HCT116 (cell line): ENCODE results near the gene DOHH.

Experiments used
- ATF3 ChIP-seq: IDR thresholded peaks from 2 replicates; pipeline ENCODE4 v1.6.1; 2012
- CEBPB ChIP-seq: IDR thresholded peaks from 2 replicates; pipeline ENCODE4 v1.6.1; 2012; ENCODE audit warnings: low read depth
- CTCF ChIP-seq, 3 experiments: fragments of 200-600 bp in 1 of 3; sonication (generic) in 1 of 3; IDR thresholded peaks in 2 of 3; conservative IDR thresholded peaks in 1 of 3; 2 replicates each; pipeline ENCODE4 v1.5.1; 2012 to 2017; ENCODE audit warnings: low read depth in 2 of 3, low read length in 2 of 3, antibody characterized with exemption in 1 of 3, borderline replicate concordance in 1 of 3, control low read depth in 1 of 3, mild to moderate bottlenecking in 1 of 3, mixed read lengths in 1 of 3, mixed run types in 1 of 3, moderate library complexity in 1 of 3; ENCODE audit not compliant: insufficient read depth in 1 of 3
- ELF1 ChIP-seq: IDR thresholded peaks from 2 replicates; pipeline ENCODE4 v1.6.1; 2012; ENCODE audit warnings: low read depth, borderline replicate concordance
- EZH2phosphoT487 ChIP-seq: fragments of 200-600 bp; IDR thresholded peaks from 2 replicates; pipeline ENCODE4 v1.6.1; 2018; ENCODE audit warnings: antibody characterized with exemption, borderline replicate concordance
- JUND ChIP-seq: IDR thresholded peaks from 2 replicates; pipeline ENCODE4 v1.6.1; 2012
- POLR2A ChIP-seq: IDR thresholded peaks from 2 replicates; pipeline ENCODE4 v1.7.0; 2011; ENCODE audit warnings: borderline replicate concordance; ENCODE audit not compliant: insufficient read depth, insufficient read length; ENCODE audit errors: extremely low read depth
- REST ChIP-seq: IDR thresholded peaks from 2 replicates; pipeline ENCODE4 v1.6.1; 2012; ENCODE audit warnings: low read depth

- TF ChIP-seq REST (no peak), POLR2A (no peak), CTCF (IDR thresholded peaks at IDR 0.05 in 2 of 3, conservative IDR thresholded peaks at IDR 0.05 in 1 of 3; ENCODE audit: borderline replicate concordance in 1 of 3, insufficient read depth in 1 of 3, low read depth in 2 of 3, low read length in 2 of 3) (no peak), EZH2phosphoT487 (no peak), ATF3 (no peak), CEBPB (no peak), ELF1 (no peak), JUND (no peak)
Observed at GRCh38 chr19:3467437-3468198, 32.9 kb downstream of the DOHH start.
